Measurements from ENCODE around the gene ZNF592. TPM values are rescaled to one million over a fixed set of nuclear protein-coding genes. Genes with fewer than 3 reads are reported as not detected.
"Not testable (repeated sequence)": the region's sequence is repeated elsewhere in the genome, so short reads cannot be mapped to it uniquely, and the experiment has no call there.

ZNF592 gene
- total RNA-seq, 1 experiment from 2014 or later = 49.6 TPM

- intact Hi-C loops (cut with micrococcal nuclease; ENCODE audit: unreplicated experiment) = loop anchor here (1.0 kb wide), 1 partner anchor 83 kb away; no protein-coding TSS in a partner anchor
- CTCF ChIA-PET = interaction anchor here (0.8 to 1.1 kb wide), 3 partner anchors 66 to 147 kb away, joined by 5 to 8 read pairs (median 7); no protein-coding TSS in a partner anchor
- H3K36me3 Mint-ChIP-seq (ENCODE audit: insufficient read depth, unreplicated experiment) = peaks cover 14% of the 10 kb centered on the region
- peak; percentile 82 for DNase-seq
- TF ChIP-seq, protein P1, sequence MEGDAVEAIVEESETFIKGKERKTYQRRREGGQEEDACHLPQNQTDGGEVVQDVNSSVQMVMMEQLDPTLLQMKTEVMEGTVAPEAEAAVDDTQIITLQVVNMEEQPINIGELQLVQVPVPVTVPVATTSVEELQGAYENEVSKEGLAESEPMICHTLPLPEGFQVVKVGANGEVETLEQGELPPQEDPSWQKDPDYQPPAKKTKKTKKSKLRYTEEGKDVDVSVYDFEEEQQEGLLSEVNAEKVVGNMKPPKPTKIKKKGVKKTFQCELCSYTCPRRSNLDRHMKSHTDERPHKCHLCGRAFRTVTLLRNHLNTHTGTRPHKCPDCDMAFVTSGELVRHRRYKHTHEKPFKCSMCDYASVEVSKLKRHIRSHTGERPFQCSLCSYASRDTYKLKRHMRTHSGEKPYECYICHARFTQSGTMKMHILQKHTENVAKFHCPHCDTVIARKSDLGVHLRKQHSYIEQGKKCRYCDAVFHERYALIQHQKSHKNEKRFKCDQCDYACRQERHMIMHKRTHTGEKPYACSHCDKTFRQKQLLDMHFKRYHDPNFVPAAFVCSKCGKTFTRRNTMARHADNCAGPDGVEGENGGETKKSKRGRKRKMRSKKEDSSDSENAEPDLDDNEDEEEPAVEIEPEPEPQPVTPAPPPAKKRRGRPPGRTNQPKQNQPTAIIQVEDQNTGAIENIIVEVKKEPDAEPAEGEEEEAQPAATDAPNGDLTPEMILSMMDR (IDR thresholded peaks at IDR 0.05; ENCODE audit: unreplicated experiment) = peak; percentile 86
- H3K27ac Mint-ChIP-seq (ENCODE audit: unreplicated experiment) = peak overlapping the region; percentile 42
- peaks cover 31% of the 10 kb centered on the region for H3K4me1 Mint-ChIP-seq (ENCODE audit: low read depth, unreplicated experiment)
- H3K4me3 Mint-ChIP-seq (ENCODE audit: low read depth, unreplicated experiment); H3K9me3 Mint-ChIP-seq (ENCODE audit: low read depth, unreplicated experiment); BruUV-seq (replicated peaks); H3K27me3 Mint-ChIP-seq (ENCODE audit: unreplicated experiment): not testable (repeated sequence)
Observed at GRCh38 chr15:84845631-84846030, 97.2 kb downstream of the ZNF592 start.

- Mint-ChIP-seq H3K27me3 (ENCODE audit: unreplicated experiment) (no peaks in the 10 kb centered on the region), H3K36me3 (ENCODE audit: insufficient read depth, unreplicated experiment) (peaks cover 8% of the 10 kb centered on the region), H3K4me1 (ENCODE audit: low read depth, unreplicated experiment) (peaks cover 31% of the 10 kb centered on the region), H3K27ac (ENCODE audit: unreplicated experiment) (peak overlapping the region; percentile 42), H3K4me3 (ENCODE audit: low read depth, unreplicated experiment) (no peak overlapping the region), H3K9me3 (ENCODE audit: low read depth, unreplicated experiment) (peaks cover 4% of the 10 kb centered on the region)
- CTCF ChIA-PET = no interaction called here
- BruUV-seq (replicated peaks) = no TSS peak
- intact Hi-C loops (cut with micrococcal nuclease; ENCODE audit: unreplicated experiment) = no loop called here
- TF ChIP-seq, protein P1 (IDR thresholded peaks at IDR 0.05; ENCODE audit: unreplicated experiment) = no peak
- DNase-seq = no peak
Observed at GRCh38 chr15:84846269-84846668, 97.9 kb downstream of the ZNF592 start.

DNA sequence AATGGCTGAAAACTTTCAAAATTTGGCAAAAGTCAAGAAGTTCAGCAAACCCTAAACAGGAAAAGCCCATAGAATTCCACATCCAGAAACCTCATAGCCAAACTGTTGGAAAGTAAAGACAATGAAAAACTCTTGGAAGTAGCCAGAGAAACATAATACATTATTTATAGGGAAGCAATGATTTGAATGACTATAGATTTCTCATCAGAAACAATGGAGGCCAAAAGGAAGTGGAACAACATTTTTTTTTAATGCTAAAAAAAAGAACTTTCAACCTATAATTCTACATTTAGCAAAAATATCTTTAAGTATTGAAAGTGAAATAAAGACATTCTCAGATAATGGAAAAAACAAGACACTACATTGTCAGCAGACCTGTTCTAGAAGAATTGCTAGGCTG, 99.0 kb downstream of the ZNF592 start:
- no peak overlapping the region for H3K4me3 Mint-ChIP-seq (ENCODE audit: low read depth, unreplicated experiment)
- TF ChIP-seq, protein P1 (IDR thresholded peaks at IDR 0.05; ENCODE audit: unreplicated experiment) = no peak
- H3K27ac Mint-ChIP-seq (ENCODE audit: unreplicated experiment) = peak overlapping the region; percentile 6
- H3K27me3 Mint-ChIP-seq (ENCODE audit: unreplicated experiment) = no peaks in the 10 kb centered on the region
- no peak for DNase-seq
- CTCF ChIA-PET = interaction anchor here (0.6 kb wide), 1 partner anchor 9 kb away, joined by 3 read pairs; no protein-coding TSS in a partner anchor
- H3K4me1 Mint-ChIP-seq (ENCODE audit: low read depth, unreplicated experiment) = peaks cover 25% of the 10 kb centered on the region
- H3K9me3 Mint-ChIP-seq (ENCODE audit: low read depth, unreplicated experiment) = peaks cover 4% of the 10 kb centered on the region
- intact Hi-C loops (cut with micrococcal nuclease; ENCODE audit: unreplicated experiment) = no loop called here
- no TSS peak for BruUV-seq (replicated peaks)
- peaks cover 6% of the 10 kb centered on the region for H3K36me3 Mint-ChIP-seq (ENCODE audit: insufficient read depth, unreplicated experiment)

DNA sequence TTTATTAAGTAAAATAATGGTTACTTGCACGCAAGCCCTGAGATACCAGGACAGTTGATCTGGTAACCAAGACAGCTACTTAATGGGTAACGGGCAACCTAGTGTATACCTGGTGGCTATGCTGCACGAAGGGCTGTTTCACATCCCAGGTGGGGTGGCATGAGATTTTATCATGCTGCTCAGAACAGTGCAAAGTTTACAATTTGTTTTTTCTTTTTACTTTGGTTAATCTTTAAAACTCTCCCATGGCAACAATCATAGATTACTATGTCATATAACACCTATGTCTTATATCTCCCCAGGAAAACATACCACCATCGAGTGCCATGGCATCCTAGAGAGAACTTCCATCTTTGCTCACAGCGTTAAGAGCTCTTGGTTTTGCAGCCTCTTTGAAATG, 103.8 kb downstream of the ZNF592 start:
- DNase-seq = peak; percentile 27
- Mint-ChIP-seq H3K9me3 (ENCODE audit: low read depth, unreplicated experiment) (no peaks in the 10 kb centered on the region), H3K4me3 (ENCODE audit: low read depth, unreplicated experiment) (peak overlapping the region; percentile 25), H3K27ac (ENCODE audit: unreplicated experiment) (peak overlapping the region; percentile 83), H3K27me3 (ENCODE audit: unreplicated experiment) (no peaks in the 10 kb centered on the region), H3K36me3 (ENCODE audit: insufficient read depth, unreplicated experiment) (peaks cover 11% of the 10 kb centered on the region), H3K4me1 (ENCODE audit: low read depth, unreplicated experiment) (peaks cover 51% of the 10 kb centered on the region)
- intact Hi-C loops (cut with micrococcal nuclease; ENCODE audit: unreplicated experiment) = loop anchor here (2.0 to 5.0 kb wide), 2 partner anchors 77 to 195 kb away; no protein-coding TSS in a partner anchor
- CTCF ChIA-PET = interaction anchor here (0.6 to 1.3 kb wide), 4 partner anchors 9 to 152 kb away, joined by 3 to 5 read pairs (median 4); no protein-coding TSS in a partner anchor
- TF ChIP-seq, protein P1 (IDR thresholded peaks at IDR 0.05; ENCODE audit: unreplicated experiment) = no peak
- BruUV-seq (replicated peaks) = no TSS peak
